ENCODE measurements around the gene LRP2BP.

GRCh38 chr4:185344743-185345538 lies 50.8 kb downstream of the LRP2BP start:
- TF ChIP-seq CTCF (IDR thresholded peaks at IDR 0.05) (no peak), POLR2A (IDR thresholded peaks at IDR 0.05) (no peak)
